Spinal cord (tissue), 10 donors: Measurements from ENCODE around the gene SUN3. TPM values are rescaled to one million over a fixed set of nuclear protein-coding genes. Genes with fewer than 3 reads are reported as not detected.
"Not testable (repeated sequence)": the region's sequence is repeated elsewhere in the genome, so short reads cannot be mapped to it uniquely, and the experiment has no call there.

Experiments used
- DNase-seq, 6 donors: peaks; one replicate each; pipeline versions ENCODE4 v3.0.0 to v3.0.0-alpha.2; 2013 to 2015; ENCODE audit warnings: low spot score in 6 of 6, low read depth in 4 of 6
- H3K27ac ChIP-seq: one replicate; pipeline ENCODE4 v1.5.1; 2013; ENCODE audit warnings: low read depth, low read length, control low read depth
- H3K27me3 ChIP-seq: one replicate; pipeline ENCODE4 v1.6.1; 2013; ENCODE audit warnings: low read length; ENCODE audit not compliant: control insufficient read depth, insufficient read depth
- H3K36me3 ChIP-seq: one replicate; pipeline ENCODE4 v1.6.1; 2013; ENCODE audit warnings: low read length; ENCODE audit not compliant: control insufficient read depth, insufficient read depth
- H3K4me1 ChIP-seq: one replicate; pipeline ENCODE4 v1.6.1; 2013; ENCODE audit warnings: low read length; ENCODE audit not compliant: control insufficient read depth, insufficient read depth
- H3K4me3 ChIP-seq: one replicate; pipeline ENCODE4 v1.5.1; 2013; ENCODE audit warnings: low read depth, low read length, control low read depth
- H3K9me3 ChIP-seq: one replicate; pipeline ENCODE4 v1.6.1; 2013; ENCODE audit warnings: low read length; ENCODE audit not compliant: control insufficient read depth, insufficient read depth
- WGBS: methylation state at CpG from one replicate; pipeline ENCODE4 v1.1.5; 2013; ENCODE audit warnings: missing lambda C conversion rate; ENCODE audit not compliant: insufficient coverage; 5-methylcytosine and 5-hydroxymethylcytosine counted together
- polyA plus RNA-seq, 2 donors: library from polyadenylated mRNA; unstranded; fragments of 120-200 nt; gene quantifications; one replicate each; pipeline ENCODE4 v1.2.1, GENCODE V29; 2013; ENCODE audit not compliant: insufficient read length in 2 of 2
- total RNA-seq, 2 donors: library from RNA; depleted of rRNA in 1 of 2; stranded (reverse); fragments of 120-200 nt in 1 of 2; fragments of >200 nt in 1 of 2; gene quantifications; one replicate each; pipeline versions ENCODE4 v1.2.3 to v1.2.4, GENCODE V29; 2013 to 2014
- donor health status: healthy.

The SUN3 gene
- total and polyA plus RNA-seq, 4 donors = 0.40 to 1.4 TPM; not detected in 2

- Histone ChIP-seq H3K9me3 (no peaks in the 10 kb centered on the region), H3K27ac (no peak overlapping the region), H3K4me1 (peaks cover 10% of the 10 kb centered on the region), H3K36me3 (no peaks in the 10 kb centered on the region), H3K4me3 (no peak overlapping the region), H3K27me3 (no peaks in the 10 kb centered on the region)
- peak in 1 of 6 donors; percentile 15 for DNase-seq
- 84% methylated on average over 5 of the region's 8 CpGs for WGBS
Observed at GRCh38 chr7:47943676-47944474, 85.0 kb downstream of the SUN3 start.

- not testable (repeated sequence) for H3K9me3 ChIP-seq, H3K4me3 ChIP-seq, DNase-seq, H3K27ac ChIP-seq, H3K36me3 ChIP-seq, H3K27me3 ChIP-seq
- H3K4me1 ChIP-seq = peaks cover 21% of the 10 kb centered on the region
- 100% methylated on average over 4 of the region's 10 CpGs for WGBS
Observed at GRCh38 chr7:47942651-47943050, 86.3 kb downstream of the SUN3 start.

GRCh38 chr7:47942132-47942531 lies 86.8 kb downstream of the SUN3 start:
- no peak overlapping the region for H3K27ac ChIP-seq
- WGBS = 90% methylated on average over 3 of the region's 10 CpGs
- no peaks in the 10 kb centered on the region for H3K36me3 ChIP-seq
- H3K4me1 ChIP-seq = peaks cover 26% of the 10 kb centered on the region
- no peaks in the 10 kb centered on the region for H3K27me3 ChIP-seq
- H3K4me3 ChIP-seq = no peak overlapping the region
- no peaks in the 10 kb centered on the region for H3K9me3 ChIP-seq
- no peak for DNase-seq

GRCh38 chr7:47941136-47941844 lies 87.6 kb downstream of the SUN3 start:
- H3K4me3 ChIP-seq = no peak overlapping the region
- no peaks in the 10 kb centered on the region for H3K36me3 ChIP-seq
- DNase-seq = no peak
- H3K27me3 ChIP-seq = no peaks in the 10 kb centered on the region
- H3K9me3 ChIP-seq = no peaks in the 10 kb centered on the region
- H3K27ac ChIP-seq = no peak overlapping the region
- 79% methylated on average over 6 of the region's 9 CpGs for WGBS
- H3K4me1 ChIP-seq = peaks cover 26% of the 10 kb centered on the region

- Histone ChIP-seq H3K4me3 (no peak overlapping the region), H3K9me3 (no peaks in the 10 kb centered on the region), H3K36me3 (no peaks in the 10 kb centered on the region), H3K27ac (no peak overlapping the region), H3K4me1 (peaks cover 30% of the 10 kb centered on the region), H3K27me3 (no peaks in the 10 kb centered on the region)
- DNase-seq = peak in 1 of 6 donors; percentile 21
- WGBS = 71% methylated on average over 11 of the region's 14 CpGs
Observed at GRCh38 chr7:47940088-47941013, 88.6 kb downstream of the SUN3 start.

GRCh38 chr7:47939425-47940036 lies 89.4 kb downstream of the SUN3 start:
- H3K27ac ChIP-seq = no peak overlapping the region
- WGBS = 94% methylated on average over 7 of the region's 7 CpGs
- peaks cover 36% of the 10 kb centered on the region for H3K4me1 ChIP-seq
- H3K36me3 ChIP-seq = no peaks in the 10 kb centered on the region
- H3K27me3 ChIP-seq = no peaks in the 10 kb centered on the region
- DNase-seq = no peak
- no peaks in the 10 kb centered on the region for H3K9me3 ChIP-seq
- H3K4me3 ChIP-seq = no peak overlapping the region

GRCh38 chr7:47938574-47939165 lies 90.2 kb downstream of the SUN3 start:
- H3K36me3 ChIP-seq = no peaks in the 10 kb centered on the region
- H3K4me1 ChIP-seq = peaks cover 37% of the 10 kb centered on the region
- DNase-seq = peak in 1 of 6 donors; percentile 28
- 98% methylated on average over 4 of the region's 6 CpGs for WGBS
- no peak overlapping the region for H3K27ac ChIP-seq
- no peaks in the 10 kb centered on the region for H3K9me3 ChIP-seq
- H3K27me3 ChIP-seq = no peaks in the 10 kb centered on the region
- no peak overlapping the region for H3K4me3 ChIP-seq

GRCh38 chr7:47937711-47938573 lies 91.0 kb downstream of the SUN3 start:
- H3K27me3 ChIP-seq = no peaks in the 10 kb centered on the region
- 81% methylated on average over 9 of the region's 11 CpGs for WGBS
- peaks cover 37% of the 10 kb centered on the region for H3K4me1 ChIP-seq
- H3K36me3 ChIP-seq = no peaks in the 10 kb centered on the region
- H3K27ac ChIP-seq = no peak overlapping the region
- H3K9me3 ChIP-seq = no peaks in the 10 kb centered on the region
- no peak for DNase-seq
- no peak overlapping the region for H3K4me3 ChIP-seq
